ENCODE results near the gene POU1F1.

GRCh38 chr3:87298111-87298718 lies 21.8 kb upstream of the POU1F1 start:
- TF ChIP-seq CTCF (IDR thresholded peaks at IDR 0.05) (peak; percentile 33 to 62 (median 48)), POLR2A (IDR thresholded peaks at IDR 0.05) (no peak)

Measured in adrenal gland (tissue), 5 donors.